HUES48 (cell line): Measurements from ENCODE around the gene CMTM5.
"Not testable (repeated sequence)": the region's sequence is repeated elsewhere in the genome, so short reads cannot be mapped to it uniquely, and the experiment has no call there.

Experiments
- H3K27ac ChIP-seq: one replicate; pipeline ENCODE4 v1.7.0; 2013; ENCODE audit warnings: low read depth, low read length, inconsistent platforms
- H3K27me3 ChIP-seq: 2 replicates; pipeline ENCODE4 v1.6.1; 2013; ENCODE audit warnings: mild to moderate bottlenecking, low read length; ENCODE audit not compliant: control insufficient read depth, insufficient read depth
- H3K36me3 ChIP-seq: 2 replicates; pipeline ENCODE4 v1.6.1; 2013; ENCODE audit warnings: low read length; ENCODE audit not compliant: control insufficient read depth, insufficient read depth
- H3K4me1 ChIP-seq: 2 replicates; pipeline ENCODE4 v1.6.1; 2013; ENCODE audit warnings: mild to moderate bottlenecking, low read length; ENCODE audit not compliant: control insufficient read depth, insufficient read depth
- H3K4me3 ChIP-seq: 2 replicates; pipeline ENCODE4 v1.5.1; 2013; ENCODE audit warnings: mild to moderate bottlenecking, low read depth, low read length
- H3K9ac ChIP-seq: 2 replicates; pipeline ENCODE4 v1.6.1; 2013; ENCODE audit warnings: mild to moderate bottlenecking, low read depth, low read length, moderate library complexity
- H3K9me3 ChIP-seq: 2 replicates; pipeline ENCODE4 v1.6.1; 2013; ENCODE audit warnings: low read length; ENCODE audit not compliant: control insufficient read depth, insufficient read depth

CMTM5 gene

GRCh38 chr14:23388996-23389395 lies 12.2 kb downstream of the CMTM5 start:
- no peaks in the 10 kb centered on the region for H3K9me3 ChIP-seq
- H3K27me3 ChIP-seq = no peaks in the 10 kb centered on the region; the same call in 1 of the 2 replicates
- H3K27ac ChIP-seq = no peak overlapping the region
- no peak overlapping the region for H3K9ac ChIP-seq
- no peak overlapping the region for H3K4me3 ChIP-seq
- H3K36me3 ChIP-seq = no peaks in the 10 kb centered on the region
- no peaks in the 10 kb centered on the region; the same call in 1 of the 2 replicates for H3K4me1 ChIP-seq

- H3K27me3 ChIP-seq = no peaks in the 10 kb centered on the region; the same call in 1 of the 2 replicates
These were observed 12.6 kb downstream of the CMTM5 start for GRCh38 chr14:23389396-23389795.

GRCh38 chr14:23389871-23390270 lies 13.0 kb downstream of the CMTM5 start:
- H3K9me3 ChIP-seq, H3K4me3 ChIP-seq, H3K27ac ChIP-seq, H3K4me1 ChIP-seq, H3K9ac ChIP-seq, H3K27me3 ChIP-seq, H3K36me3 ChIP-seq: not testable (repeated sequence)

More at GRCh38 chr14:23389396-23389795, 12.6 kb downstream of the CMTM5 start:
- H3K27ac ChIP-seq = no peak overlapping the region
- H3K4me3 ChIP-seq = no peak overlapping the region
- no peaks in the 10 kb centered on the region for H3K9me3 ChIP-seq
- no peak overlapping the region for H3K9ac ChIP-seq
- no peaks in the 10 kb centered on the region for H3K36me3 ChIP-seq
- H3K4me1 ChIP-seq = no peaks in the 10 kb centered on the region; the same call in 1 of the 2 replicates

- Histone ChIP-seq H3K27me3 (no peaks in the 10 kb centered on the region; the same call in 1 of the 2 replicates), H3K36me3 (no peaks in the 10 kb centered on the region), H3K4me3 (no peak overlapping the region), H3K9me3 (no peaks in the 10 kb centered on the region), H3K9ac (no peak overlapping the region), H3K27ac (no peak overlapping the region), H3K4me1 (no peaks in the 10 kb centered on the region; the same call in 1 of the 2 replicates)
These were observed 15.8 kb downstream of the CMTM5 start for GRCh38 chr14:23392613-23393012.

GRCh38 chr14:23396126-23396525 lies 19.3 kb downstream of the CMTM5 start:
- Histone ChIP-seq H3K4me3 (no peak overlapping the region), H3K4me1 (no peaks in the 10 kb centered on the region), H3K9ac (no peak overlapping the region), H3K9me3 (no peaks in the 10 kb centered on the region), H3K27me3 (no peaks in the 10 kb centered on the region), H3K27ac (no peak overlapping the region), H3K36me3 (no peaks in the 10 kb centered on the region)

GRCh38 chr14:23396781-23397407 lies 20.0 kb downstream of the CMTM5 start:
- no peaks in the 10 kb centered on the region for H3K36me3 ChIP-seq

GRCh38 chr14:23398348-23398747 lies 21.5 kb downstream of the CMTM5 start:
- peaks cover 3% of the 10 kb centered on the region; the same call in 1 of the 2 replicates for H3K27me3 ChIP-seq
- H3K4me3 ChIP-seq = no peak overlapping the region
- no peaks in the 10 kb centered on the region for H3K9me3 ChIP-seq
- no peak overlapping the region for H3K9ac ChIP-seq
- no peak overlapping the region for H3K27ac ChIP-seq
- no peaks in the 10 kb centered on the region for H3K36me3 ChIP-seq
- no peaks in the 10 kb centered on the region for H3K4me1 ChIP-seq

More at GRCh38 chr14:23396781-23397407, 20.0 kb downstream of the CMTM5 start:
- H3K9me3 ChIP-seq = no peaks in the 10 kb centered on the region
- H3K27ac ChIP-seq = no peak overlapping the region
- no peaks in the 10 kb centered on the region for H3K27me3 ChIP-seq
- H3K9ac ChIP-seq = no peak overlapping the region
- H3K4me1 ChIP-seq = no peaks in the 10 kb centered on the region
- H3K4me3 ChIP-seq = no peak overlapping the region

GRCh38 chr14:23399136-23399535 lies 22.3 kb downstream of the CMTM5 start:
- Histone ChIP-seq H3K4me1 (no peaks in the 10 kb centered on the region), H3K9me3 (no peaks in the 10 kb centered on the region), H3K36me3 (no peaks in the 10 kb centered on the region), H3K4me3 (no peak overlapping the region), H3K27me3 (peaks cover 5% of the 10 kb centered on the region; the same call in 1 of the 2 replicates), H3K9ac (no peak overlapping the region), H3K27ac (no peak overlapping the region)

- peaks cover 5% of the 10 kb centered on the region; the same call in 1 of the 2 replicates for H3K27me3 ChIP-seq
- no peak overlapping the region for H3K9ac ChIP-seq
- H3K4me1 ChIP-seq = no peaks in the 10 kb centered on the region
- H3K36me3 ChIP-seq = no peaks in the 10 kb centered on the region
- H3K9me3 ChIP-seq = no peaks in the 10 kb centered on the region
- no peak overlapping the region for H3K27ac ChIP-seq
- no peak overlapping the region for H3K4me3 ChIP-seq
These were observed 22.7 kb downstream of the CMTM5 start for GRCh38 chr14:23399591-23399990.

GRCh38 chr14:23400496-23401149 lies 23.8 kb downstream of the CMTM5 start:
- not testable (repeated sequence) for H3K36me3 ChIP-seq, H3K9ac ChIP-seq, H3K27ac ChIP-seq, H3K9me3 ChIP-seq, H3K27me3 ChIP-seq, H3K4me3 ChIP-seq, H3K4me1 ChIP-seq

- no peak overlapping the region for H3K27ac ChIP-seq
- H3K36me3 ChIP-seq = no peaks in the 10 kb centered on the region
- peaks cover 5% of the 10 kb centered on the region; the same call in 1 of the 2 replicates for H3K27me3 ChIP-seq
- H3K9ac ChIP-seq = no peak overlapping the region
- no peak overlapping the region for H3K4me3 ChIP-seq
- H3K9me3 ChIP-seq = no peaks in the 10 kb centered on the region
- no peaks in the 10 kb centered on the region for H3K4me1 ChIP-seq
These were observed 24.4 kb downstream of the CMTM5 start for GRCh38 chr14:23401291-23401690.
